PC-3 (cell line): ENCODE data around the gene SH3BP5L. TPM values are rescaled to one million over a fixed set of nuclear protein-coding genes. Genes with fewer than 3 reads are reported as not detected.
A peak's percentile ranks its signal among the peaks of the same experiment; 100 is the strongest.

Experiments
- ATAC-seq: fragments of 200-7000 bp; cut with Tn5 transposase; 2 replicates; pipeline ENCODE4 v1.9.1; 2020; ENCODE audit warnings: mild to moderate bottlenecking, moderate library complexity
- BruUV-seq: library from RNA; stranded (reverse); fragments of 400-500 nt; replicated peaks from 2 replicates; lab custom pipeline; 2021; lab: Mats Ljungman, UMichigan
- CTCF ChIA-PET: fragments of 300-600 bp; sonication (Branson Sonifier 250); formaldehyde crosslinking; loops from one replicate; lab custom pipeline; 2022; ENCODE audit warnings: antibody characterized with exemption; lab: Charles Lee
- POLR2A ChIA-PET: fragments of 300-600 bp; sonication (Branson Sonifier 250); formaldehyde crosslinking; loops from one replicate; lab custom pipeline; 2022; ENCODE audit warnings: antibody characterized with exemption; ENCODE audit not compliant: unreplicated experiment; lab: Charles Lee
- DNase-seq: peaks from one replicate; pipeline ENCODE4 v3.0.0-alpha.2; 2015
- H2AFZ ChIP-seq: fragments of 300-600 bp; sonication (generic); 2 replicates; pipeline ENCODE4 v1.6.0; 2016; ENCODE audit warnings: antibody characterized with exemption, low read length
- H3F3A ChIP-seq: fragments of 300-600 bp; sonication (generic); one replicate; pipeline ENCODE4 v1.6.0; 2017; ENCODE audit warnings: antibody characterized with exemption, low read length, control low read depth, mild to moderate bottlenecking; ENCODE audit not compliant: unreplicated experiment
- H3K27ac ChIP-seq: fragments of 300-600 bp; sonication (generic); 2 replicates; pipeline ENCODE4 v1.5.1; 2016; ENCODE audit warnings: mild to moderate bottlenecking, low read length
- H3K27me3 ChIP-seq: fragments of 300-600 bp; sonication (generic); 2 replicates; pipeline ENCODE4 v1.6.1; 2016; ENCODE audit warnings: low read length, mixed read lengths
- H3K36me3 ChIP-seq: fragments of 300-600 bp; sonication (generic); 2 replicates; pipeline ENCODE4 v1.6.1; 2016; ENCODE audit warnings: low read depth, mixed run types, low read length, mixed read lengths
- H3K4me1 ChIP-seq: fragments of 300-600 bp; sonication (generic); 2 replicates; pipeline ENCODE4 v1.5.1; 2016; ENCODE audit warnings: low read length; ENCODE audit not compliant: insufficient read depth
- H3K4me2 ChIP-seq: fragments of 300-600 bp; sonication (generic); 2 replicates; pipeline ENCODE4 v1.6.0; 2016; ENCODE audit warnings: low read length
- H3K4me3 ChIP-seq: fragments of 300-600 bp; sonication (generic); 2 replicates; pipeline ENCODE4 v1.5.1; 2016; ENCODE audit warnings: mild to moderate bottlenecking, low read length, mixed read lengths
- H3K79me2 ChIP-seq: fragments of 300-600 bp; sonication (generic); 2 replicates; pipeline ENCODE4 v1.6.1; 2017; ENCODE audit warnings: low read length, mixed read lengths
- H3K9ac ChIP-seq: fragments of 300-600 bp; sonication (generic); 2 replicates; pipeline ENCODE4 v1.6.0; 2016; ENCODE audit warnings: mild to moderate bottlenecking, low read length
- H3K9me2 ChIP-seq: fragments of 300-600 bp; sonication (generic); replicated peaks from 2 replicates; pipeline ENCODE4 v1.6.1; 2016; ENCODE audit warnings: mixed run types, low read length, mixed read lengths
- H3K9me3 ChIP-seq: fragments of 300-600 bp; sonication (generic); 2 replicates; pipeline ENCODE4 v1.6.1; 2016; ENCODE audit warnings: low read length, mixed read lengths
- H4K20me1 ChIP-seq: fragments of 300-600 bp; sonication (generic); 2 replicates; pipeline ENCODE4 v1.6.1; 2016; ENCODE audit warnings: low read length, mixed read lengths
- CTCF ChIP-seq: fragments of 300-600 bp; sonication (generic); conservative IDR thresholded peaks from 2 replicates; pipeline ENCODE4 v1.5.1; 2017; ENCODE audit warnings: antibody characterized with exemption, low read depth, mild to moderate bottlenecking, low read length
- EZH2 ChIP-seq: fragments of 300-600 bp; sonication (generic); IDR thresholded peaks from one replicate; pipeline ENCODE4 v1.6.1; 2017; ENCODE audit warnings: antibody characterized with exemption, mild to moderate bottlenecking, low read length; ENCODE audit not compliant: unreplicated experiment
- EZH2phosphoT487 ChIP-seq: fragments of 300-600 bp; sonication (generic); IDR thresholded peaks from 2 replicates; pipeline ENCODE4 v1.6.1; 2018; ENCODE audit warnings: mild to moderate bottlenecking, antibody characterized with exemption, low read length, borderline replicate concordance
- intact Hi-C: fragments of 100-400 bp; cut with micrococcal nuclease; formaldehyde crosslinking; loops from 2 replicates; pipeline ENCODE4 v1.9.0; 2023
- total RNA-seq: library from RNA; depleted of rRNA; stranded (reverse); fragments of >200 nt; gene quantifications from 2 replicates; pipeline ENCODE4 v1.2.3, GENCODE V29; 2014

The SH3BP5L gene
- total RNA-seq, 1 experiment from 2014 or later = 63.5 TPM

GRCh38 chr1:248808876-248809275, 16.8 kb downstream of the SH3BP5L start:
- no peak overlapping the region for H3K4me3 ChIP-seq
- no peaks in the 10 kb centered on the region for H3F3A ChIP-seq
- no peaks in the 10 kb centered on the region for H3K9me3 ChIP-seq
- no peak overlapping the region for H3K27ac ChIP-seq
- DNase-seq = no peak
- H3K27me3 ChIP-seq = no peaks in the 10 kb centered on the region
- BruUV-seq = no TSS peak
- peaks cover 22% of the 10 kb centered on the region for H3K36me3 ChIP-seq
- intact Hi-C loops = no loop called here
- H2AFZ ChIP-seq = no peak overlapping the region
- peaks cover 22% of the 10 kb centered on the region for H3K4me1 ChIP-seq
- H4K20me1 ChIP-seq = no peaks in the 10 kb centered on the region
- H3K9me2 ChIP-seq = no peaks in the 10 kb centered on the region
- no peak for ATAC-seq
- no peaks in the 10 kb centered on the region for H3K79me2 ChIP-seq
- no peak overlapping the region for H3K4me2 ChIP-seq
- no peak for TF ChIP-seq CTCF
- no peak for TF ChIP-seq EZH2phosphoT487
- TF ChIP-seq EZH2 = no peak
- ChIA-PET CTCF (no interaction called here), POLR2A (no interaction called here)
- no peak overlapping the region for H3K9ac ChIP-seq

GRCh38 chr1:248807067-248807737, 18.5 kb downstream of the SH3BP5L start:
- ChIA-PET CTCF (interaction anchor here (0.6 kb wide), 1 partner anchor 187 kb away, joined by 3 read pairs; no protein-coding TSS in a partner anchor), POLR2A (no interaction called here)
- ATAC-seq (peak; percentile 39), DNase-seq (peak; percentile 60)
- no peak overlapping the region for H2AFZ ChIP-seq
- TF ChIP-seq CTCF = peak; percentile 90
- no peak for TF ChIP-seq EZH2phosphoT487
- no peak for TF ChIP-seq EZH2
- no peaks in the 10 kb centered on the region for H4K20me1 ChIP-seq
- no peak overlapping the region for H3K27ac ChIP-seq
- no peaks in the 10 kb centered on the region for H3F3A ChIP-seq
- BruUV-seq = no TSS peak
- no peaks in the 10 kb centered on the region for H3K79me2 ChIP-seq
- intact Hi-C loops = loop anchor here (1.0 kb wide), 2 partner anchors 104 to 185 kb away; no protein-coding TSS in a partner anchor
- no peaks in the 10 kb centered on the region for H3K9me3 ChIP-seq
- peaks cover 6% of the 10 kb centered on the region for H3K36me3 ChIP-seq
- no peak overlapping the region for H3K4me3 ChIP-seq
- no peaks in the 10 kb centered on the region for H3K27me3 ChIP-seq
- H3K9ac ChIP-seq = no peak overlapping the region
- H3K4me1 ChIP-seq = peaks cover 22% of the 10 kb centered on the region
- H3K4me2 ChIP-seq = no peak overlapping the region
- H3K9me2 ChIP-seq = no peaks in the 10 kb centered on the region

- no peaks in the 10 kb centered on the region for H3F3A ChIP-seq
- no peak overlapping the region for H3K9ac ChIP-seq
- H3K4me2 ChIP-seq = no peak overlapping the region
- CTCF ChIA-PET = interaction anchor here (0.6 kb wide), 1 partner anchor 102 kb away, joined by 3 read pairs; no protein-coding TSS in a partner anchor
- no peaks in the 10 kb centered on the region for H3K27me3 ChIP-seq
- H3K36me3 ChIP-seq = no peaks in the 10 kb centered on the region
- ATAC-seq = no peak
- POLR2A ChIA-PET = interaction anchor here (1.2 kb wide), 1 partner anchor 20 kb away, joined by 3 read pairs; the partner anchor contains the start of gene SH3BP5L
- peaks cover 9% of the 10 kb centered on the region for H3K4me1 ChIP-seq
- TF ChIP-seq CTCF (no peak), EZH2phosphoT487 (no peak), EZH2 (no peak)
- no peaks in the 10 kb centered on the region for H4K20me1 ChIP-seq
- DNase-seq = no peak
- H2AFZ ChIP-seq = no peak overlapping the region
- H3K9me3 ChIP-seq = no peaks in the 10 kb centered on the region
- intact Hi-C loops = no loop called here
- no peaks in the 10 kb centered on the region for H3K9me2 ChIP-seq
- BruUV-seq = no TSS peak
- no peak overlapping the region for H3K27ac ChIP-seq
- no peaks in the 10 kb centered on the region for H3K79me2 ChIP-seq
- H3K4me3 ChIP-seq = no peak overlapping the region
Observed at GRCh38 chr1:248805876-248806275, 19.8 kb downstream of the SH3BP5L start.
